OCI-LY1 (cell line): ENCODE measurements around the gene TEAD3.

Source experiments
- H2AFZ ChIP-seq: fragments of 200-600 bp; sonication (generic), shearing (Covaris generic); 2 replicates; pipeline ENCODE4 v1.6.0; 2014; ENCODE audit warnings: antibody characterized with exemption, mild to moderate bottlenecking, low read length
- H3F3A ChIP-seq: fragments of 200-600 bp; sonication (generic), shearing (Covaris generic); 2 replicates; pipeline ENCODE4 v1.6.0; 2014; ENCODE audit warnings: mild to moderate bottlenecking, antibody characterized with exemption, low read length, moderate library complexity; ENCODE audit not compliant: insufficient read depth
- H3K27ac ChIP-seq: fragments of 200-600 bp; sonication (generic); 2 replicates; pipeline ENCODE4 v1.5.1; 2014; ENCODE audit warnings: low read length, mixed run types, mild to moderate bottlenecking, low read depth; ENCODE audit not compliant: poor library complexity, severe bottlenecking
- H3K27me3 ChIP-seq: fragments of 200-600 bp; sonication (generic); 2 replicates; pipeline ENCODE4 v1.6.0; 2014; ENCODE audit warnings: antibody characterized with exemption, mild to moderate bottlenecking, low read length, moderate library complexity; ENCODE audit not compliant: insufficient read depth
- H3K36me3 ChIP-seq: fragments of 200-600 bp; sonication (generic); 2 replicates; pipeline ENCODE4 v1.6.1; 2014; ENCODE audit warnings: mild to moderate bottlenecking, antibody characterized with exemption, low read length, moderate library complexity, mixed read lengths; ENCODE audit not compliant: insufficient read depth
- H3K4me1 ChIP-seq: fragments of 200-600 bp; sonication (generic); 2 replicates; pipeline ENCODE4 v1.5.1; 2014; ENCODE audit warnings: mild to moderate bottlenecking, low read length, moderate library complexity; ENCODE audit not compliant: insufficient read depth, severe bottlenecking
- H3K4me2 ChIP-seq: fragments of 200-600 bp; sonication (generic), shearing (Covaris generic); 2 replicates; pipeline ENCODE4 v1.6.1; 2014; ENCODE audit warnings: low read length
- H3K4me3 ChIP-seq: fragments of 200-600 bp; sonication (generic); 2 replicates; pipeline ENCODE4 v1.5.1; 2014; ENCODE audit warnings: low read length, low read depth, mild to moderate bottlenecking, mixed read lengths; ENCODE audit not compliant: poor library complexity, severe bottlenecking
- H3K79me2 ChIP-seq: fragments of 200-600 bp; shearing (Covaris generic); 2 replicates; pipeline ENCODE4 v1.6.1; 2016; ENCODE audit warnings: mixed run types, low read length, mixed read lengths; ENCODE audit not compliant: insufficient read depth
- H3K9ac ChIP-seq: fragments of 200-600 bp; sonication (generic), shearing (Covaris generic); 2 replicates; pipeline ENCODE4 v1.6.1; 2014; ENCODE audit warnings: mild to moderate bottlenecking, low read length, mixed read lengths
- H3K9me2 ChIP-seq: fragments of 200-600 bp; sonication (generic), shearing (Covaris generic); 2 replicates; pipeline ENCODE4 v1.6.1; 2014; ENCODE audit warnings: low read depth, mild to moderate bottlenecking, low read length, mixed read lengths
- H3K9me3 ChIP-seq: fragments of 200-600 bp; shearing (Covaris generic); 2 replicates; pipeline ENCODE4 v1.6.1; 2014; ENCODE audit warnings: low read length, mixed read lengths
- H4K20me1 ChIP-seq: fragments of 200-600 bp; sonication (generic), shearing (Covaris generic); 2 replicates; pipeline ENCODE4 v1.6.0; 2016; ENCODE audit warnings: mild to moderate bottlenecking, low read length; ENCODE audit not compliant: insufficient read depth
- EZH2 ChIP-seq: fragments of 200-600 bp; sonication (generic), shearing (Covaris generic); IDR thresholded peaks from 2 replicates; pipeline ENCODE4 v1.8.0; 2017; ENCODE audit warnings: borderline replicate concordance, mixed run types, mild to moderate bottlenecking, antibody characterized with exemption, low read length, moderate library complexity, mixed read lengths
- TF ChIP-seq, protein P1 (sequence below): fragments of 200-600 bp; sonication (generic), shearing (Covaris generic); IDR thresholded peaks from 2 replicates; pipeline ENCODE4 v1.5.1; 2017; ENCODE audit warnings: mild to moderate bottlenecking, antibody characterized with exemption, low read length, moderate library complexity, mixed read lengths

TEAD3 gene

GRCh38 chr6:35522660-35523658 is 26.1 kb upstream of the TEAD3 start:
- H3F3A ChIP-seq, result no peaks in the 10 kb centered on the region
- H3K36me3 ChIP-seq, result no peaks in the 10 kb centered on the region
- H3K4me3 ChIP-seq, result peak overlapping the region; percentile 29
- H3K4me2 ChIP-seq, result peak overlapping the region; percentile 59
- no peaks in the 10 kb centered on the region for H3K9me3 ChIP-seq
- TF ChIP-seq, protein P1, sequence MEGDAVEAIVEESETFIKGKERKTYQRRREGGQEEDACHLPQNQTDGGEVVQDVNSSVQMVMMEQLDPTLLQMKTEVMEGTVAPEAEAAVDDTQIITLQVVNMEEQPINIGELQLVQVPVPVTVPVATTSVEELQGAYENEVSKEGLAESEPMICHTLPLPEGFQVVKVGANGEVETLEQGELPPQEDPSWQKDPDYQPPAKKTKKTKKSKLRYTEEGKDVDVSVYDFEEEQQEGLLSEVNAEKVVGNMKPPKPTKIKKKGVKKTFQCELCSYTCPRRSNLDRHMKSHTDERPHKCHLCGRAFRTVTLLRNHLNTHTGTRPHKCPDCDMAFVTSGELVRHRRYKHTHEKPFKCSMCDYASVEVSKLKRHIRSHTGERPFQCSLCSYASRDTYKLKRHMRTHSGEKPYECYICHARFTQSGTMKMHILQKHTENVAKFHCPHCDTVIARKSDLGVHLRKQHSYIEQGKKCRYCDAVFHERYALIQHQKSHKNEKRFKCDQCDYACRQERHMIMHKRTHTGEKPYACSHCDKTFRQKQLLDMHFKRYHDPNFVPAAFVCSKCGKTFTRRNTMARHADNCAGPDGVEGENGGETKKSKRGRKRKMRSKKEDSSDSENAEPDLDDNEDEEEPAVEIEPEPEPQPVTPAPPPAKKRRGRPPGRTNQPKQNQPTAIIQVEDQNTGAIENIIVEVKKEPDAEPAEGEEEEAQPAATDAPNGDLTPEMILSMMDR, result peak; percentile 96
- no peak for TF ChIP-seq EZH2
- H4K20me1 ChIP-seq, result no peaks in the 10 kb centered on the region
- H2AFZ ChIP-seq, result peak overlapping the region; percentile 4; the same call in 1 of the 2 replicates
- no peaks in the 10 kb centered on the region for H3K27me3 ChIP-seq
- no peaks in the 10 kb centered on the region for H3K79me2 ChIP-seq
- H3K9me2 ChIP-seq, result no peaks in the 10 kb centered on the region
- peaks cover 9% of the 10 kb centered on the region for H3K4me1 ChIP-seq
- H3K9ac ChIP-seq, result no peak overlapping the region
- H3K27ac ChIP-seq, result no peak overlapping the region

GRCh38 chr6:35522151-35522550 is 25.3 kb upstream of the TEAD3 start:
- Histone ChIP-seq H4K20me1 (no peaks in the 10 kb centered on the region), H3K36me3 (no peaks in the 10 kb centered on the region), H3K9me2 (no peaks in the 10 kb centered on the region), H3K27ac (no peak overlapping the region), H3K9me3 (no peaks in the 10 kb centered on the region), H3K4me2 (no peak overlapping the region), H3K27me3 (no peaks in the 10 kb centered on the region), H2AFZ (no peak overlapping the region), H3K4me1 (peaks cover 9% of the 10 kb centered on the region), H3K79me2 (no peaks in the 10 kb centered on the region), H3F3A (no peaks in the 10 kb centered on the region), H3K4me3 (no peak overlapping the region), H3K9ac (no peak overlapping the region)
- TF ChIP-seq, protein P1, result no peak
- no peak for TF ChIP-seq EZH2

DNA sequence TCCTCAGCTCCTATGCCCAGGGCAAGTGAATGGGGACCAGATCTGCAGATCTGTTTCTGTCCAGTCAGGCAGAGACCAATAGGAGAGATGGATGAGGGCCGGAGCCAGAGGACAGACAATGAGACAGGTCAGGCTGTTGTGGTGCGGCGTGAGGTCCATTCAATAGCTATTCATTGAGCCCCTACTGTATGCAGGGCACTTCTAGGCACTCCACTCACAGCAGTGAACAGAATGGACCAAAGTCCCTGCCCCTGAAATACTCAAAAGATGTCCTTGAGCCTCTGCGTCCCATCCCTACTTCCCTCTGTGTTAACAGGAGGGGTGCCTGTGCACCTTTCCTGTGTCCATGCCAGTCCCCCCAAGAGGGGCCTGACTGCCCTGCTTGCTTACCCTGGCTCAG is 24.4 kb upstream of the TEAD3 start:
- Histone ChIP-seq H3K4me1 (peaks cover 9% of the 10 kb centered on the region), H3K27me3 (no peaks in the 10 kb centered on the region), H3K9ac (no peak overlapping the region), H3F3A (no peaks in the 10 kb centered on the region), H3K9me2 (no peaks in the 10 kb centered on the region), H3K9me3 (no peaks in the 10 kb centered on the region), H3K36me3 (no peaks in the 10 kb centered on the region), H3K79me2 (no peaks in the 10 kb centered on the region), H4K20me1 (no peaks in the 10 kb centered on the region), H3K4me2 (no peak overlapping the region), H3K27ac (no peak overlapping the region), H2AFZ (no peak overlapping the region), H3K4me3 (no peak overlapping the region)
- no peak for TF ChIP-seq EZH2
- TF ChIP-seq, protein P1, result no peak
